Uterus (tissue), 4 donors: ENCODE measurements around the gene RFESD. TPM values are rescaled to one million over a fixed set of nuclear protein-coding genes. Genes with fewer than 3 reads are reported as not detected.

Source experiments
- DNase-seq, 2 donors: peaks; one replicate each; pipeline ENCODE4 v3.0.0-alpha.2; 2019 to 2020
- H3K27ac ChIP-seq, 2 donors: fragments of 200-600 bp; sonication (generic); 1 replicate in 1 of 2; 2 replicates in 1 of 2; pipeline ENCODE4 v1.5.1; 2016 to 2018
- H3K27me3 ChIP-seq, 2 donors: fragments of 200-600 bp; sonication (generic); one replicate each; pipeline ENCODE4 v1.5.1; 2018 to 2019; ENCODE audit warnings: control low read depth in 1 of 2
- H3K36me3 ChIP-seq, 2 donors: fragments of 200-600 bp; sonication (generic); one replicate each; pipeline ENCODE4 v1.5.1; 2019; ENCODE audit warnings: control low read depth in 1 of 2
- H3K4me1 ChIP-seq, 2 donors: fragments of 200-600 bp; sonication (generic); one replicate each; pipeline ENCODE4 v1.5.1; 2018 to 2019; ENCODE audit warnings: control low read depth in 1 of 2
- H3K4me3 ChIP-seq, 2 donors: fragments of 200-600 bp; sonication (generic); 1 replicate in 1 of 2; 2 replicates in 1 of 2; pipeline ENCODE4 v1.5.1; 2018 to 2019; ENCODE audit warnings: mild to moderate bottlenecking in 1 of 2
- H3K9me3 ChIP-seq, 2 donors: fragments of 200-600 bp; sonication (generic); one replicate each; pipeline ENCODE4 v1.5.1; 2019; ENCODE audit warnings: control low read depth in 1 of 2
- CTCF ChIP-seq, 4 experiments: fragments of 200-600 bp in 2 of 4; fragments of 450-650 bp in 2 of 4; sonication (generic) in 2 of 4; IDR thresholded peaks; one replicate each; pipeline ENCODE4 v1.5.1; 2016 to 2019; ENCODE audit warnings: antibody characterized with exemption in 4 of 4, mild to moderate bottlenecking in 2 of 4, moderate library complexity in 1 of 4
- POLR2A ChIP-seq, 2 donors: fragments of 450-650 bp; IDR thresholded peaks; one replicate each; pipeline ENCODE4 v1.6.1; 2016; ENCODE audit warnings: antibody characterized with exemption in 2 of 2, mild to moderate bottlenecking in 1 of 2, moderate library complexity in 1 of 2
- intact Hi-C: fragments of 100-400 bp; cut with DNase I; formaldehyde crosslinking; loops from one replicate; pipeline ENCODE4 v1.15.1; 2023; ENCODE audit warnings: low total_unique reads
- total RNA-seq, 4 donors: library from RNA; depleted of rRNA in 3 of 4; stranded (reverse); fragments of >200 nt in 3 of 4; gene quantifications; one replicate each; pipeline versions ENCODE4 v1.1.0 to v1.2.4, GENCODE V29; 2014 to 2023
- donor health status: DM: yes; HTN: yes; CAD: no.

The RFESD gene
- total RNA-seq = 1 to 10 TPM in 2 of 4 donors, under 1 TPM in 1, not detected in 1; under 0.01 to 2.8 (median 2.2) TPM

GRCh38 chr5:95646569-95647431, at the start of gene RFESD:
TSS of gene RFESD (plus strand) at chr5:95646777. CDS start at chr5:95652272, 5,495 bp downstream.
- H3K36me3 ChIP-seq = no peaks in the 10 kb centered on the region
- peak in 2 of 4 experiments; percentile 19 to 28 for TF ChIP-seq CTCF (IDR thresholded peaks at IDR 0.05)
- TF ChIP-seq POLR2A (IDR thresholded peaks at IDR 0.05) = peak; percentile 90 to 94
- intact Hi-C loops = loop anchor here (10.0 kb wide), 1 partner anchor 198 kb away; no protein-coding TSS in a partner anchor

GRCh38 chr5:95599252-95599651, 47.3 kb upstream of the RFESD start:
- Histone ChIP-seq H3K27me3 (no peaks in the 10 kb centered on the region), H3K4me1 (no peaks in the 10 kb centered on the region), H3K4me3 (no peak overlapping the region), H3K36me3 (no peaks in the 10 kb centered on the region), H3K27ac (no peak overlapping the region), H3K9me3 (no peaks in the 10 kb centered on the region)
- TF ChIP-seq POLR2A (IDR thresholded peaks at IDR 0.05) (no peak), CTCF (IDR thresholded peaks at IDR 0.05) (no peak)
- intact Hi-C loops = no loop called here
- DNase-seq = no peak

More at GRCh38 chr5:95646569-95647431, at the start of gene RFESD:
- H3K4me1 ChIP-seq = no peaks in the 10 kb centered on the region
- H3K27ac ChIP-seq = peak within 1 kb of the TSS; percentile 86 to 93
- no peaks in the 10 kb centered on the region for H3K9me3 ChIP-seq
- H3K4me3 ChIP-seq = peak within 1 kb of the TSS; percentile 44 to 58
- no peaks in the 10 kb centered on the region for H3K27me3 ChIP-seq
- DNase-seq = peak; percentile 98

- TF ChIP-seq POLR2A (IDR thresholded peaks at IDR 0.05) = no peak
- no peak for TF ChIP-seq CTCF (IDR thresholded peaks at IDR 0.05)
Observed at GRCh38 chr5:95600557-95600956, 46.0 kb upstream of the RFESD start.

GRCh38 chr5:95605786-95606185, 40.8 kb upstream of the RFESD start:
- no peaks in the 10 kb centered on the region for H3K27me3 ChIP-seq
- no peaks in the 10 kb centered on the region for H3K4me1 ChIP-seq
- no peaks in the 10 kb centered on the region for H3K9me3 ChIP-seq
- no peaks in the 10 kb centered on the region for H3K36me3 ChIP-seq
- DNase-seq = no peak
- intact Hi-C loops = no loop called here
- H3K27ac ChIP-seq = no peak overlapping the region
- TF ChIP-seq CTCF (IDR thresholded peaks at IDR 0.05) = no peak
- TF ChIP-seq POLR2A (IDR thresholded peaks at IDR 0.05) = no peak
- H3K4me3 ChIP-seq = no peak overlapping the region

More at GRCh38 chr5:95600557-95600956, 46.0 kb upstream of the RFESD start:
- no peak for DNase-seq
- H3K4me1 ChIP-seq = no peaks in the 10 kb centered on the region
- no peak overlapping the region for H3K27ac ChIP-seq
- H3K36me3 ChIP-seq = no peaks in the 10 kb centered on the region
- no peak overlapping the region for H3K4me3 ChIP-seq
- intact Hi-C loops = no loop called here
- no peaks in the 10 kb centered on the region for H3K9me3 ChIP-seq
- no peaks in the 10 kb centered on the region for H3K27me3 ChIP-seq

GRCh38 chr5:95606419-95606818, 40.2 kb upstream of the RFESD start:
- DNase-seq = no peak
- TF ChIP-seq POLR2A (IDR thresholded peaks at IDR 0.05) (no peak), CTCF (IDR thresholded peaks at IDR 0.05) (no peak)
- Histone ChIP-seq H3K27me3 (no peaks in the 10 kb centered on the region), H3K4me3 (no peak overlapping the region), H3K36me3 (no peaks in the 10 kb centered on the region), H3K9me3 (no peaks in the 10 kb centered on the region), H3K27ac (no peak overlapping the region), H3K4me1 (no peaks in the 10 kb centered on the region)
- intact Hi-C loops = no loop called here
